Stimulated activated CD8-positive, alpha-beta memory T cell treated with anti-CD3 and anti-CD28 coated beads, Interleukin-15, amount 100 ng/mL, for 1 hour (primary cell): Measurements from ENCODE around the gene ARHGAP35.
"Not testable (repeated sequence)": the region's sequence is repeated elsewhere in the genome, so short reads cannot be mapped to it uniquely, and the experiment has no call there.

Source experiments
- DNase-seq: peaks from one replicate; pipeline ENCODE4 v3.0.0-alpha.2; 2020; ENCODE audit warnings: low read depth

Gene ARHGAP35

GRCh38 chr19:46860846-46861690 is at the start of gene ARHGAP35:
Gene ARHGAP35, plus strand, starts transcription at chr19:46860997. Its CDS starts 57,679 bp downstream, at chr19:46918676.
- peak; percentile 51 for DNase-seq

- DNase-seq = no peak
Observed at GRCh38 chr19:46812977-46813838, 47.6 kb upstream of the ARHGAP35 start.

- no peak for DNase-seq
Observed at GRCh38 chr19:46813839-46814358, 46.9 kb upstream of the ARHGAP35 start.

DNA sequence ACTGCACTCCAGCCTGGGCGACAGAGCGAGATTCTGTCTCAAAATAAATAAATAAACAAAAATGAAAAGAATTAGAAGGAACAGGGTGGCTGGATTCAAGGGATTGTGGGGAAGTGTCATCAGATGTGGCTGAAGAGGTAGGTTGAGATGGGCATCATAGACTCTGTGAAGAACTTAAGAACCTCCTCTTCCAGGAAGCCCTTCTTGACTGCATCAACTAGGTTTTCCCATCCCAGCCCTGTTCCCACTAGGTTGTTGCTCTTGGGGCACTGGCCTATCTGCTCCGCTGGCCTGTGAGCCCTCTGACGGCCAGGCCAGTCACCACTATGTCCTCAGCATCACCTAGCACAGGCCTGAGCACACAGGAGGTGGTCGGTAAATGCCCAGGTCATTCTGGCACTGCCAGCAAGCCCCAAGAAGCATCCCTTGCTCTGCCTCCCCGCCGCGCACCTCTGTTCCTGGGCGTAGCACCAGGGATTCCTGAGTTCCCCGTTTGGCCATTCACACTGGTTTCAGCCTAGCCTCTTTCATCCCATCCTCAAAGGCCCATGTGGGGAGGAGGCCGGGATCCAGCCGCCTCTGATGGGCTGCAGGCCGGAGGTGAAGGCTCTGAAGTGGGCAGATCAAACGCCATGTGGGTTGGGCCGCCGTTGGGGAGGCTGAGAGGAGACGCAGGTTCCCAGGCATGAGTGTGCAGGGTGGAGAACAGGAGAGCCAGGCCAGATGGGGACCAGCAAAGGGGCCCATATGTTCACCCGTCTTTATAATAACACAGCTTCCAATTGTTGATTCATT is 44.8 kb upstream of the ARHGAP35 start:
- DNase-seq = no peak

- DNase-seq = no peak
Observed at GRCh38 chr19:46818812-46819211, 42.0 kb upstream of the ARHGAP35 start.

GRCh38 chr19:46821512-46822409 is 39.0 kb upstream of the ARHGAP35 start:
- DNase-seq = peak; percentile 23

GRCh38 chr19:46822410-46822787 is 38.4 kb upstream of the ARHGAP35 start:
- DNase-seq = not testable (repeated sequence)

DNA sequence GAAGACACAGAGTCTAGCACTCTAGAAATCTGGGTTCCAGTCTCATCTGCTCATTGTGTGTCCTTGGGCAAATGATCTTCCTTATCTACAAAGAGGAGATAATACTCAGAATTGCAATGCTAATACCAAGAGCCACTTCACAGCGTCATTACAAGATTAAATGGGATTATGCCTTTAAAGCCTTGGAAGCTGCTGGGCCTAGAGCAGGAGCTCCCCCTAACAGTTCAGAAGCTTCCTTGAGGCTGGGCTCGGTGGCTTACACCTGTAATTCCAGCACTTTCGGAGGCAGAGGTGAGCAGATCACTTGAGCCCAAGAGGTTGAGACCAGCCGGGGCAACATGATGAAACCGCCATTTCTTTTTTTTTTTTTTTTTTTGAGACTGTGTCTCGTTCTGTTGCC is 37.7 kb upstream of the ARHGAP35 start:
- DNase-seq = no peak

- DNase-seq = no peak
Observed at GRCh38 chr19:46824890-46825730, 35.7 kb upstream of the ARHGAP35 start.

- DNase-seq = no peak
Observed at GRCh38 chr19:46825731-46826055, 35.1 kb upstream of the ARHGAP35 start.

DNA sequence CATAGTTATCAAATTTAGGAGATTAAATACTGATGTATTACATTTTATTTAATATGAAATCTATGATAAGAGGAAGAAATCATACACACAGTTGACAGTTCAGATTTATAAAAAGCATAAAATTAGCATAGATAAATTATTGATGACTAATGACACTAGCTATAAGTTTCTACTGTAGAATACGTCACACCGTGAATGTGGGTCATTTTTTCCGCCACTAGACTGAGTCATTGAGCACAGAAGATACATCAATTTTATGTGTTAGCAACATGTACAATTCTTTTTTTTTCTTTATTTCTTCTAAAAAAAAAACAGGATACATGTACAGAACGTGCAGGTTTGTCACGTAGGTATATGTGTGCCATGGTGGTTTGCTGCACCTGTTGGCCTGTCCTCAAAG is 32.3 kb upstream of the ARHGAP35 start:
- no peak for DNase-seq

DNA sequence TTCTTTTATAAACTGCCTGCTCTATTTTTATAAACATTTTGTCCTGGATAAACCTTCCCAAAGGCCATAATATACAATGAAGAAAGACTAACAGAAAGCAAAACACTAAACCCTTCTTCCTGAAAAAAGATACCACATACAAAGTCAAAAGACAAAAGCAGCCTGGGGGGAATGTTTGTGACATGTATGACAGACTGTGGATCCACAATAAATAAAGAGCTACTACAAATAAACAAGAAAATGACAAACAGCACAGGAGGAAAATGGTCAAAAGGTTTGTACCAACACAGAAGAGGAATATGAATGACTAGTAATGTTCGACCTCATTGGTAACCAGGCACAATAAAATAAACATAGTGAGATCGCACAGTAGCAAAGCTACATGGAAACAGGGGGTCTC is 29.9 kb upstream of the ARHGAP35 start:
- no peak for DNase-seq

DNA sequence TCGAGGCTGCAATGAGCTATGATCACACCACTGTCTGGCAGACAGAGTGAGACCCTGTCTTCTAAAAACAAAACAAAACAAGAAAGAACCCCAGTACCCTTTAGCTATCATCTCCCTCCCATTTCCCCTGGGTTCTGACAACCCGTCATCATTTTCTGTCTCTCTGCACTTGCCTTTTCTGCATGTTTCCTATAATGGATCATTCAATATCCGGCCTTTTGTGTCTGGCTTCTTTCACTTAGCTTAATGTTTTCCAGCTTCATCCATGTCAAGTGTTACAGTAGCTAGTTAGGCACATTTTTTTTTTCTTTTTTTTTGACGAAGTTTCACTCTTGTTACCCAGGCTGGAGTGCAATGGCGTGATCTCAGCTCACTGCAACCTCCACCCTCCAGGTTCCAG is 26.7 kb upstream of the ARHGAP35 start:
- no peak for DNase-seq

- no peak for DNase-seq
Observed at GRCh38 chr19:46834984-46835383, 25.8 kb upstream of the ARHGAP35 start.

- no peak for DNase-seq
Observed at GRCh38 chr19:46838160-46838559, 22.6 kb upstream of the ARHGAP35 start.

- no peak for DNase-seq
Observed at GRCh38 chr19:46839752-46840497, 20.9 kb upstream of the ARHGAP35 start.

- DNase-seq = no peak
Observed at GRCh38 chr19:46840498-46840942, 20.3 kb upstream of the ARHGAP35 start.

DNA sequence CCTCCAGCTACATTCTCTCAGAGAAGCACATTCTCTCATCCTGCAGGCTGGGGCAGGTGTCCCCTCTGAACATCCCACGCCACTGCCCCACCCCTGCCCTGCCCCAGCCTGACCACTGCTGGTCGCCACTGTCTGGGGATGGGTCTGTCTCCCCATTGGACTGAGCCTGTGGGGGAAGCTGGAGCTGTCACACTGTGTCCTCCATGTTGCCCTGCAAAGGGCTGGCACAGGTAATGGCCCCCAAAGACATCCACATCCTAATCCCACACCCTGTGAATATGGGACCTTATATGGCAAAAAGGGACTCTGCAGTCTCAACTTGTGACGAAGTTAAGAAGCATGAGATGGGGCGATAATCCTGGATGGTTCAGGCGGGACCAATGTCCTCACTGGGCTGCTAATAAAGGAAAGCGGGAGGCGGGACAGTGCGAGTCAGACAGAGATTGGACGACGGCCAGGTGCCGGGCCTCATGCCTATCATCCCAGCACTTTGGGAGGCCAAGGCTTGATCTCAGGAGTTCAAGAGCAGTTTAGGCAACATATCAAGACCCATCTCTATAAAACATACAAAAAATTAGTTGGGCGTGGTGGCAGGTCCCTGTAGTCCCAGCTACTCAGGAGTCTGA is 19.2 kb upstream of the ARHGAP35 start:
- DNase-seq = no peak

- no peak for DNase-seq
Observed at GRCh38 chr19:46842791-46843190, 18.0 kb upstream of the ARHGAP35 start.
